Activated T-helper 17 cell treated with anti-CD3 and anti-CD28 coated beads, Interleukin-2, amount 50 U/mL, for 72 hours (primary cell): ENCODE results near the gene PPP6R2. TPM values are rescaled to one million over a fixed set of nuclear protein-coding genes. Genes with fewer than 3 reads are reported as not detected.

Experiments
- ATAC-seq: fragments of 150-1000 bp; cut with Tn5 transposase; replicated peaks from 2 replicates; pipeline ENCODE4 v1.10.0; 2021; ENCODE audit warnings: mild to moderate bottlenecking, moderate library complexity
- H3K27ac Mint-ChIP-seq: one replicate; pipeline ENCODE4 v1.8.0; 2022; ENCODE audit warnings: mixed read lengths
- H3K27me3 Mint-ChIP-seq: one replicate; pipeline ENCODE4 v1.8.0; 2022; ENCODE audit warnings: mixed read lengths
- H3K36me3 Mint-ChIP-seq: one replicate; pipeline ENCODE4 v1.8.0; 2022; ENCODE audit warnings: low read depth, mild to moderate bottlenecking, mixed read lengths
- H3K4me1 Mint-ChIP-seq: one replicate; pipeline ENCODE4 v1.8.0; 2022; ENCODE audit warnings: mixed read lengths
- H3K4me3 Mint-ChIP-seq: one replicate; pipeline ENCODE4 v1.8.0; 2022; ENCODE audit warnings: mild to moderate bottlenecking, mixed read lengths
- H3K9me3 Mint-ChIP-seq: one replicate; pipeline ENCODE4 v1.8.0; 2022; ENCODE audit warnings: mixed read lengths
- total RNA-seq, 2 donors: library from RNA; stranded (reverse); gene quantifications; one replicate each; pipeline ENCODE4 v1.2.3, GENCODE V29; 2022

Gene PPP6R2
- total RNA-seq, 2 donors from 2014 or later, result 45.6 to 46.6 TPM

GRCh38 chr22:50471197-50471847 is 128.2 kb downstream of the PPP6R2 start:
- H3K4me3 Mint-ChIP-seq, result peak overlapping the region; percentile 86
- ATAC-seq, result no peak
- no peaks in the 10 kb centered on the region for H3K27me3 Mint-ChIP-seq
- H3K27ac Mint-ChIP-seq, result peak overlapping the region; percentile 92
- no peaks in the 10 kb centered on the region for H3K9me3 Mint-ChIP-seq
- peaks cover 21% of the 10 kb centered on the region for H3K4me1 Mint-ChIP-seq
- H3K36me3 Mint-ChIP-seq, result peaks cover 22% of the 10 kb centered on the region

- H3K4me3 Mint-ChIP-seq, result peak overlapping the region; percentile 86
- H3K9me3 Mint-ChIP-seq, result no peaks in the 10 kb centered on the region
- peak overlapping the region; percentile 68 for H3K27ac Mint-ChIP-seq
- peaks cover 21% of the 10 kb centered on the region for H3K4me1 Mint-ChIP-seq
- H3K36me3 Mint-ChIP-seq, result peaks cover 15% of the 10 kb centered on the region
- no peaks in the 10 kb centered on the region for H3K27me3 Mint-ChIP-seq
- no peak for ATAC-seq
Measured at GRCh38 chr22:50471962-50472361, 128.8 kb downstream of the PPP6R2 start.

- Mint-ChIP-seq H3K27me3 (no peaks in the 10 kb centered on the region), H3K9me3 (no peaks in the 10 kb centered on the region), H3K36me3 (peaks cover 12% of the 10 kb centered on the region), H3K27ac (peak overlapping the region; percentile 68), H3K4me1 (peaks cover 21% of the 10 kb centered on the region), H3K4me3 (peak overlapping the region; percentile 86)
- no peak for ATAC-seq
Measured at GRCh38 chr22:50473088-50473487, 130.0 kb downstream of the PPP6R2 start.

- no peak for ATAC-seq
- Mint-ChIP-seq H3K4me3 (peak overlapping the region; percentile 86), H3K4me1 (peaks cover 21% of the 10 kb centered on the region), H3K9me3 (no peaks in the 10 kb centered on the region), H3K36me3 (peaks cover 6% of the 10 kb centered on the region), H3K27me3 (no peaks in the 10 kb centered on the region), H3K27ac (peak overlapping the region; percentile 68)
Measured at GRCh38 chr22:50473855-50474671, 130.9 kb downstream of the PPP6R2 start.

- no peaks in the 10 kb centered on the region for H3K27me3 Mint-ChIP-seq
- peak; percentile 89 for ATAC-seq
- peaks cover 6% of the 10 kb centered on the region for H3K36me3 Mint-ChIP-seq
- peak within 1 kb of the TSS; percentile 68 for H3K27ac Mint-ChIP-seq
- peaks cover 21% of the 10 kb centered on the region for H3K4me1 Mint-ChIP-seq
- H3K4me3 Mint-ChIP-seq, result peak within 1 kb of the TSS; percentile 86
- no peaks in the 10 kb centered on the region for H3K9me3 Mint-ChIP-seq
Measured at GRCh38 chr22:50474710-50475651, 131.9 kb downstream of the PPP6R2 start, which contains the start of gene SBF1. TSS of gene SBF1 (minus strand) at chr22:50475035. CDS start at chr22:50474840, 195 bp downstream.

GRCh38 chr22:50475652-50476002 is 132.5 kb downstream of the PPP6R2 start:
- peak overlapping the region; percentile 68 for H3K4me3 Mint-ChIP-seq
- H3K27me3 Mint-ChIP-seq, result no peaks in the 10 kb centered on the region
- no peaks in the 10 kb centered on the region for H3K9me3 Mint-ChIP-seq
- peaks cover 6% of the 10 kb centered on the region for H3K36me3 Mint-ChIP-seq
- ATAC-seq, result no peak
- peaks cover 17% of the 10 kb centered on the region for H3K4me1 Mint-ChIP-seq
- H3K27ac Mint-ChIP-seq, result peak overlapping the region; percentile 56

GRCh38 chr22:50476868-50477267 is 133.7 kb downstream of the PPP6R2 start:
- Mint-ChIP-seq H3K4me3 (peak overlapping the region; percentile 68), H3K4me1 (peaks cover 14% of the 10 kb centered on the region), H3K9me3 (no peaks in the 10 kb centered on the region), H3K27me3 (no peaks in the 10 kb centered on the region), H3K36me3 (peaks cover 6% of the 10 kb centered on the region), H3K27ac (peak overlapping the region; percentile 29)
- ATAC-seq, result no peak

GRCh38 chr22:50477923-50478322 is 134.8 kb downstream of the PPP6R2 start:
- no peak for ATAC-seq
- no peak overlapping the region for H3K4me3 Mint-ChIP-seq
- H3K4me1 Mint-ChIP-seq, result peaks cover 7% of the 10 kb centered on the region
- no peaks in the 10 kb centered on the region for H3K9me3 Mint-ChIP-seq
- no peaks in the 10 kb centered on the region for H3K27me3 Mint-ChIP-seq
- peaks cover 6% of the 10 kb centered on the region for H3K36me3 Mint-ChIP-seq
- no peak overlapping the region for H3K27ac Mint-ChIP-seq

- H3K4me3 Mint-ChIP-seq, result peak overlapping the region; percentile 71
- no peak overlapping the region for H3K27ac Mint-ChIP-seq
- H3K36me3 Mint-ChIP-seq, result no peaks in the 10 kb centered on the region
Measured at GRCh38 chr22:50479721-50480120, 136.6 kb downstream of the PPP6R2 start.

GRCh38 chr22:50481045-50481439 is 137.9 kb downstream of the PPP6R2 start:
- H3K9me3 Mint-ChIP-seq, result no peaks in the 10 kb centered on the region
- no peak overlapping the region for H3K27ac Mint-ChIP-seq
- H3K36me3 Mint-ChIP-seq, result no peaks in the 10 kb centered on the region

More at GRCh38 chr22:50479721-50480120, 136.6 kb downstream of the PPP6R2 start:
- no peaks in the 10 kb centered on the region for H3K4me1 Mint-ChIP-seq
- no peak for ATAC-seq
- no peaks in the 10 kb centered on the region for H3K27me3 Mint-ChIP-seq
- no peaks in the 10 kb centered on the region for H3K9me3 Mint-ChIP-seq

GRCh38 chr22:50481440-50482106 is 138.4 kb downstream of the PPP6R2 start, which contains the start of gene ADM2:
TSS of gene ADM2 (plus strand) at chr22:50481543. CDS start at chr22:50481848, 305 bp downstream.
- Mint-ChIP-seq H3K9me3 (no peaks in the 10 kb centered on the region), H3K27ac (no peak within 1 kb of the TSS), H3K36me3 (no peaks in the 10 kb centered on the region), H3K4me1 (no peaks in the 10 kb centered on the region), H3K27me3 (no peaks in the 10 kb centered on the region), H3K4me3 (peak within 1 kb of the TSS; percentile 71)
- ATAC-seq, result peak; percentile 94

More at GRCh38 chr22:50481045-50481439, 137.9 kb downstream of the PPP6R2 start:
- Mint-ChIP-seq H3K4me3 (peak overlapping the region; percentile 71), H3K27me3 (no peaks in the 10 kb centered on the region), H3K4me1 (no peaks in the 10 kb centered on the region)
- ATAC-seq, result no peak

- Mint-ChIP-seq H3K9me3 (no peaks in the 10 kb centered on the region), H3K4me3 (peak overlapping the region; percentile 66), H3K36me3 (no peaks in the 10 kb centered on the region), H3K27ac (no peak overlapping the region), H3K4me1 (no peaks in the 10 kb centered on the region), H3K27me3 (no peaks in the 10 kb centered on the region)
- ATAC-seq, result no peak
Measured at GRCh38 chr22:50482107-50483074, 139.3 kb downstream of the PPP6R2 start.

- H3K4me3 Mint-ChIP-seq, result no peak overlapping the region
- ATAC-seq, result no peak
- no peaks in the 10 kb centered on the region for H3K9me3 Mint-ChIP-seq
- no peaks in the 10 kb centered on the region for H3K4me1 Mint-ChIP-seq
- H3K27ac Mint-ChIP-seq, result no peak overlapping the region
- H3K27me3 Mint-ChIP-seq, result no peaks in the 10 kb centered on the region
- H3K36me3 Mint-ChIP-seq, result no peaks in the 10 kb centered on the region
Measured at GRCh38 chr22:50483106-50483505, 140.0 kb downstream of the PPP6R2 start.
